Measurements from ENCODE around the gene HSD11B1. TPM values are rescaled to one million over a fixed set of nuclear protein-coding genes. Genes with fewer than 3 reads are reported as not detected.

Gene HSD11B1
- total and polyA plus RNA-seq, 2 donors (not counting 1 experiment from before 2014, with no cell fraction given): 7.1 to 31.5 TPM

DNA sequence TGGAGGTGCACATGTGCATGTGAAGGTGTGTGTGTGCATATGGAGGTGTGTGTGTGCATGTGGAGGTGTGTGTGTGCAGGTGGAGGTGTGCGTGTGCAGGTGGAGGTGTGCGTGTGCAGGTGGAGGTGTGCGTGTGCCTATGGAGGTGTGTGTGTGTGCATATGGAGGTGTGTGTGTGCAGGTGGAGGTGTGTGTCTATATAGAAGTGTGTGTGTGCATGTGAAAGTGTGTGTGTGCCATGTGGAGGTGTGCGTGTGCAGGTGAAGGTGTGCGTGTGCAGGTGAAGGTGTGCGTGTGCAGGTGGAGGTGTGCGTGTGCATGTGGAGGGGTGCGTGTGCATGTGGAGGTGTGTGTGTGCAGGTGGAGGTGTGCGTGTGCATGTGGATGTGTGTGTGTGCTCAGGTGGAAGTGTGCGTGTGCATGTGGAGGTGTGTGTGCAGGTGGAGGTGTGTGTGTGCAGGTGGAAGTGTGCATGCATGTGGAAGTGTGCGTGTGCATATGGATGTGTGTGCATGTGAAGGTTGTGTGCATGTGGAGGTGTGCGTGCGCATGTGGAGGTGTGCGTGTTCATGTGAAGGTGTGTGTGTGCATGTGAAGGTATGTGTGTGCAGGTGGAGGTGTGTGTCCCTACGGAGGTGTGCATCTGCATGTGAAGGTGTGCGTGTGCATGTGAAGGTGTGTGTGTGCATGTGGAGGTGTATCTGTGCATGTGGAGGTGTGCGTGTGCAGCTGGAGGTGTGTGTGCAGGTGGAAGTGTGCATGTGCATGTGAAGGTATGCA, 66.2 kb downstream of the HSD11B1 start:
- no peak overlapping the region for H2AFZ ChIP-seq (ENCODE audit: low read length)
- no peaks in the 10 kb centered on the region for H3K36me3 ChIP-seq (ENCODE audit: control insufficient read depth, insufficient read depth, low read length)
- no peak overlapping the region for H3K4me2 ChIP-seq (ENCODE audit: extremely low read depth, insufficient read depth, low read length)
- TF ChIP-seq EZH2 (IDR thresholded peaks at IDR 0.05; ENCODE audit: low read length, missing control alignments): no peak
- TF ChIP-seq, protein P1, sequence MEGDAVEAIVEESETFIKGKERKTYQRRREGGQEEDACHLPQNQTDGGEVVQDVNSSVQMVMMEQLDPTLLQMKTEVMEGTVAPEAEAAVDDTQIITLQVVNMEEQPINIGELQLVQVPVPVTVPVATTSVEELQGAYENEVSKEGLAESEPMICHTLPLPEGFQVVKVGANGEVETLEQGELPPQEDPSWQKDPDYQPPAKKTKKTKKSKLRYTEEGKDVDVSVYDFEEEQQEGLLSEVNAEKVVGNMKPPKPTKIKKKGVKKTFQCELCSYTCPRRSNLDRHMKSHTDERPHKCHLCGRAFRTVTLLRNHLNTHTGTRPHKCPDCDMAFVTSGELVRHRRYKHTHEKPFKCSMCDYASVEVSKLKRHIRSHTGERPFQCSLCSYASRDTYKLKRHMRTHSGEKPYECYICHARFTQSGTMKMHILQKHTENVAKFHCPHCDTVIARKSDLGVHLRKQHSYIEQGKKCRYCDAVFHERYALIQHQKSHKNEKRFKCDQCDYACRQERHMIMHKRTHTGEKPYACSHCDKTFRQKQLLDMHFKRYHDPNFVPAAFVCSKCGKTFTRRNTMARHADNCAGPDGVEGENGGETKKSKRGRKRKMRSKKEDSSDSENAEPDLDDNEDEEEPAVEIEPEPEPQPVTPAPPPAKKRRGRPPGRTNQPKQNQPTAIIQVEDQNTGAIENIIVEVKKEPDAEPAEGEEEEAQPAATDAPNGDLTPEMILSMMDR (conservative IDR thresholded peaks at IDR 0.05 in 1 of 2, IDR thresholded peaks at IDR 0.05 in 1 of 2; ENCODE audit: low read depth in 1 of 2, low read length in 2 of 2): no peak
- no peak overlapping the region for H3K4me3 ChIP-seq (replicated peaks in 1 of 4; ENCODE audit: control extremely low read depth in 1 of 4, insufficient read depth in 1 of 4, low read depth in 3 of 4, low read length in 4 of 4)
- H4K20me1 ChIP-seq (ENCODE audit: control insufficient read depth, extremely low read depth, insufficient read depth, low read length): no peaks in the 10 kb centered on the region
- no peak for DNase-seq (ENCODE audit: low read depth in 2 of 2)
- peaks cover 17% of the 10 kb centered on the region for H3K4me1 ChIP-seq (ENCODE audit: control insufficient read depth, extremely low read depth, insufficient read depth, low read length)
- no peaks in the 10 kb centered on the region for H3K27me3 ChIP-seq (ENCODE audit: control insufficient read depth, insufficient read depth, low read length)
- H3K9me3 ChIP-seq (ENCODE audit: control insufficient read depth, insufficient read depth, low read depth, low read length): no peaks in the 10 kb centered on the region
- no peak overlapping the region for H3K27ac ChIP-seq (ENCODE audit: insufficient read depth, low read length)
- H3K9ac ChIP-seq (ENCODE audit: insufficient read depth, low read length): no peak overlapping the region
- H3K79me2 ChIP-seq (ENCODE audit: control insufficient read depth, insufficient read depth, low read length): no peaks in the 10 kb centered on the region

DNA sequence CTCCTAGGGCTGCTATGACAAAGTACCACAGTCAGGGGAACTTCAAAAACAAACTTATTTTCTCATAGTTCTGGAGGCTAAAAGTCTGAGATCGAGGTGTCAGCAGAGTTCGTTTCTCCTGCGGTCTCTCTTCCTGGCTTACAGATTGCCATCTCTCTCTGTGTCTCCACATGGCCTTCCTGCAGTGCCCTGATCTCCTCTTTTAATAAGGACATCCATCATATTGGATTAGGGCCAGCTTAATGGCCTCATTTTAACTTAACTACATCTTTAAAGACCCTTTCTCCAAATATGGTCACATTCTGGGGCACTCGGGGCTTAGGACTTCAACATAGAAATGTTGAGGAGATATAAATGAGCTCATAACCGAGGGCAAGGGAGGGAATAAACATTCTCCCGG, 67.5 kb downstream of the HSD11B1 start:
- Histone ChIP-seq H3K4me1 (ENCODE audit: control insufficient read depth, extremely low read depth, insufficient read depth, low read length) (peaks cover 17% of the 10 kb centered on the region), H4K20me1 (ENCODE audit: control insufficient read depth, extremely low read depth, insufficient read depth, low read length) (no peaks in the 10 kb centered on the region), H3K4me2 (ENCODE audit: extremely low read depth, insufficient read depth, low read length) (no peak overlapping the region), H3K36me3 (ENCODE audit: control insufficient read depth, insufficient read depth, low read length) (no peaks in the 10 kb centered on the region), H3K4me3 (replicated peaks in 1 of 4; ENCODE audit: control extremely low read depth in 1 of 4, insufficient read depth in 1 of 4, low read depth in 3 of 4, low read length in 4 of 4) (no peak overlapping the region), H3K27ac (ENCODE audit: insufficient read depth, low read length) (no peak overlapping the region), H2AFZ (ENCODE audit: low read length) (no peak overlapping the region), H3K27me3 (ENCODE audit: control insufficient read depth, insufficient read depth, low read length) (no peaks in the 10 kb centered on the region), H3K9me3 (ENCODE audit: control insufficient read depth, insufficient read depth, low read depth, low read length) (no peaks in the 10 kb centered on the region), H3K79me2 (ENCODE audit: control insufficient read depth, insufficient read depth, low read length) (no peaks in the 10 kb centered on the region), H3K9ac (ENCODE audit: insufficient read depth, low read length) (no peak overlapping the region)
- TF ChIP-seq, protein P1 (conservative IDR thresholded peaks at IDR 0.05 in 1 of 2, IDR thresholded peaks at IDR 0.05 in 1 of 2; ENCODE audit: low read depth in 1 of 2, low read length in 2 of 2): no peak
- TF ChIP-seq EZH2 (IDR thresholded peaks at IDR 0.05; ENCODE audit: low read length, missing control alignments): no peak
- no peak for DNase-seq (ENCODE audit: low read depth in 2 of 2)

DNA sequence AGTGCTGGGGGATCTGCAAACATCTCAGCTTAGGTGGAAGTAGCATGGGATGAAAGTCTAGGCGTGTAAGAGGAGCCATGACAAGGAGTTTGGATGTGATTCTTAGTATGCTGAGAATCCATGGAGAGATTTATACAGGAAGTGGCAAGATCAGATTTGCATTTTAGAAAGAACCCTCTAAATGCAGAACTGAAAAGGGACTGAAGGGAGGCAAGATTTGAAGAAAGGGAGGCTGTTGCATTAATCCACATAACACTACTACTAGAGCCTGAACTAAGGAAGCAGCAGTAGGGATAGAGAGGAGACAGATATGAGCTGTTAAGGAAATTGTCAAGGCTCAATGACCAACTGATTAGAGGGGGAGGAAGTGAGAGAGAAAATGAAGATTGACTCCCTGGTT, 69.9 kb downstream of the HSD11B1 start:
- Histone ChIP-seq H3K9ac (ENCODE audit: insufficient read depth, low read length) (no peak overlapping the region), H3K36me3 (ENCODE audit: control insufficient read depth, insufficient read depth, low read length) (no peaks in the 10 kb centered on the region), H3K4me1 (ENCODE audit: control insufficient read depth, extremely low read depth, insufficient read depth, low read length) (peaks cover 8% of the 10 kb centered on the region), H3K9me3 (ENCODE audit: control insufficient read depth, insufficient read depth, low read depth, low read length) (no peaks in the 10 kb centered on the region), H2AFZ (ENCODE audit: low read length) (no peak overlapping the region), H3K27ac (ENCODE audit: insufficient read depth, low read length) (no peak overlapping the region), H3K79me2 (ENCODE audit: control insufficient read depth, insufficient read depth, low read length) (no peaks in the 10 kb centered on the region), H3K4me2 (ENCODE audit: extremely low read depth, insufficient read depth, low read length) (no peak overlapping the region), H3K27me3 (ENCODE audit: control insufficient read depth, insufficient read depth, low read length) (no peaks in the 10 kb centered on the region), H4K20me1 (ENCODE audit: control insufficient read depth, extremely low read depth, insufficient read depth, low read length) (no peaks in the 10 kb centered on the region), H3K4me3 (replicated peaks in 1 of 4; ENCODE audit: control extremely low read depth in 1 of 4, insufficient read depth in 1 of 4, low read depth in 3 of 4, low read length in 4 of 4) (no peak overlapping the region)
- no peak for TF ChIP-seq EZH2 (IDR thresholded peaks at IDR 0.05; ENCODE audit: low read length, missing control alignments)
- TF ChIP-seq, protein P1 (conservative IDR thresholded peaks at IDR 0.05 in 1 of 2, IDR thresholded peaks at IDR 0.05 in 1 of 2; ENCODE audit: low read depth in 1 of 2, low read length in 2 of 2): no peak
- DNase-seq (ENCODE audit: low read depth in 2 of 2): no peak
